Small intestine (tissue), 7 donors: ENCODE measurements around the gene PHF23. TPM values are rescaled to one million over a fixed set of nuclear protein-coding genes. Genes with fewer than 3 reads are reported as not detected.

Source experiments
- DNase-seq, 2 donors: peaks; one replicate each; pipeline versions ENCODE4 v3.0.0 to v3.0.0-alpha.2; 2013
- FAIRE-seq: peaks from 2 replicates; lab custom pipeline; 2012; peaks lifted over from hg19 to GRCh38; lab: Jason Lieb, UNC
- H3K27ac ChIP-seq, 3 donors: one replicate each; pipeline ENCODE4 v1.5.1; 2013; ENCODE audit warnings: low read length in 2 of 3, mild to moderate bottlenecking in 2 of 3, control low read depth in 1 of 3, inconsistent platforms in 1 of 3, low read depth in 1 of 3, moderate library complexity in 1 of 3
- H3K27me3 ChIP-seq, 3 donors: one replicate each; pipeline ENCODE4 v1.6.1; 2013; ENCODE audit warnings: low read length in 3 of 3, inconsistent platforms in 1 of 3; ENCODE audit not compliant: control insufficient read depth in 3 of 3, insufficient read depth in 3 of 3
- H3K36me3 ChIP-seq, 3 donors: one replicate each; pipeline ENCODE4 v1.6.1; 2013; ENCODE audit warnings: low read length in 3 of 3, inconsistent platforms in 1 of 3, low read depth in 1 of 3, mild to moderate bottlenecking in 1 of 3, moderate library complexity in 1 of 3; ENCODE audit not compliant: control insufficient read depth in 3 of 3, insufficient read depth in 2 of 3
- H3K4me1 ChIP-seq, 3 donors: one replicate each; pipeline ENCODE4 v1.6.1; 2013; ENCODE audit warnings: low read length in 2 of 3, inconsistent platforms in 1 of 3, low read depth in 1 of 3, mild to moderate bottlenecking in 1 of 3, moderate library complexity in 1 of 3; ENCODE audit not compliant: control insufficient read depth in 3 of 3, insufficient read depth in 2 of 3
- H3K4me3 ChIP-seq, 3 donors: one replicate each; pipeline ENCODE4 v1.5.1; 2013; ENCODE audit warnings: low read length in 3 of 3, control low read depth in 1 of 3, inconsistent platforms in 1 of 3, low read depth in 1 of 3, mild to moderate bottlenecking in 1 of 3, moderate library complexity in 1 of 3
- H3K9me3 ChIP-seq, 2 donors: one replicate each; pipeline ENCODE4 v1.6.1; 2013; ENCODE audit warnings: low read depth in 1 of 2, low read length in 1 of 2; ENCODE audit not compliant: control insufficient read depth in 2 of 2, insufficient read depth in 1 of 2
- WGBS, 3 donors: extraction: QIAGEN DNeasy Blood & Tissue Kit; methylation state at CpG; one replicate each; pipeline ENCODE4 v1.1.7; 2013; 5-methylcytosine and 5-hydroxymethylcytosine counted together
- polyA plus RNA-seq, 4 donors: library from polyadenylated mRNA; stranded (reverse) in 3 of 4; unstranded in 1 of 4; fragments of 200-250 nt in 3 of 4; fragments of 120-200 nt in 1 of 4; gene quantifications; one replicate each; pipeline versions ENCODE4 v1.2.1 to v1.2.3, GENCODE V29; 2013
- donor health status: healthy with polysubstance abuse.
- donor health status: control.
- donor health status: control.
- donor health status: Bipolar disorder and iron deficiency.
- donor health status: healthy.

PHF23 gene
- polyA plus RNA-seq, 4 donors, result 26.4 to 44.3 (median 36.0) TPM

GRCh38 chr17:7253082-7253481 lies 13.8 kb upstream of the PHF23 start:
- FAIRE-seq (no peak), DNase-seq (no peak)
- H3K27me3 ChIP-seq, result no peaks in the 10 kb centered on the region
- 18 to 58% (median 40%) methylated on average over 5 of the region's 5 CpGs for WGBS, 3 donors
- H3K4me1 ChIP-seq, result peaks cover 10 to 48% (median 11%) of the 10 kb centered on the region in 3 donors
- peaks cover 0 to 49% (median 3%) of the 10 kb centered on the region in 3 donors for H3K36me3 ChIP-seq
- H3K4me3 ChIP-seq, result peak overlapping the region in 2 of 3 donors; percentile 46 to 79
- no peaks in the 10 kb centered on the region for H3K9me3 ChIP-seq
- H3K27ac ChIP-seq, result peak overlapping the region; percentile 43 to 100 (median 94)

- peak within 1 kb of the TSS; percentile 79 to 95 (median 90) for H3K4me3 ChIP-seq
- no peaks in the 10 kb centered on the region for H3K27me3 ChIP-seq
- H3K36me3 ChIP-seq, result peaks cover 0 to 42% (median 3%) of the 10 kb centered on the region in 3 donors
- WGBS, 3 donors, result 0 to 1% (median 0%) methylated on average over 54 to 55 of the region's 55 CpGs
- peak; percentile 93 to 97 for DNase-seq
- no peak for FAIRE-seq
- peaks cover 10 to 42% (median 11%) of the 10 kb centered on the region in 3 donors for H3K4me1 ChIP-seq
- H3K27ac ChIP-seq, result peak within 1 kb of the TSS; percentile 94 to 100 (median 100)
- H3K9me3 ChIP-seq, result no peaks in the 10 kb centered on the region
Observed at GRCh38 chr17:7252176-7253043, 13.2 kb upstream of the PHF23 start, which contains the start of gene ELP5. Gene ELP5 (plus strand): TSS chr17:7252215. CDS start chr17:7252551, 336 bp downstream.

GRCh38 chr17:7251661-7252175 lies 12.5 kb upstream of the PHF23 start, which contains the start of gene CTDNEP1:
Gene CTDNEP1 (minus strand): TSS chr17:7251734. CDS start chr17:7251296, 438 bp downstream.
- Histone ChIP-seq H3K27me3 (no peaks in the 10 kb centered on the region), H3K27ac (peak within 1 kb of the TSS; percentile 94 to 100 (median 100)), H3K4me3 (peak within 1 kb of the TSS; percentile 79 to 95 (median 90)), H3K9me3 (no peaks in the 10 kb centered on the region), H3K36me3 (peaks cover 0 to 41% (median 2%) of the 10 kb centered on the region in 3 donors), H3K4me1 (peaks cover 10 to 35% (median 11%) of the 10 kb centered on the region in 3 donors)
- FAIRE-seq (no peak), DNase-seq (peak; percentile 100)
- 0 to 1% (median 1%) methylated on average over 18 to 41 of the region's 41 CpGs for WGBS, 3 donors

- H3K36me3 ChIP-seq, result peaks cover 0 to 41% (median 1%) of the 10 kb centered on the region in 3 donors
- H3K27ac ChIP-seq, result peak overlapping the region; percentile 86 to 100 (median 100)
- no peak for FAIRE-seq
Observed at GRCh38 chr17:7250695-7251627, 11.7 kb upstream of the PHF23 start.

GRCh38 chr17:7249830-7250229 lies 10.6 kb upstream of the PHF23 start:
- WGBS, 3 donors, result 83 to 90% (median 87%) methylated on average over 7 of the region's 7 CpGs
- Histone ChIP-seq H3K27ac (peak overlapping the region in 2 of 3 donors; percentile 30 to 100), H3K4me1 (peaks cover 10 to 29% (median 11%) of the 10 kb centered on the region in 3 donors), H3K36me3 (peaks cover 0 to 41% (median 5%) of the 10 kb centered on the region in 3 donors), H3K27me3 (no peaks in the 10 kb centered on the region), H3K9me3 (no peaks in the 10 kb centered on the region), H3K4me3 (peak overlapping the region in 2 of 3 donors; percentile 79 to 90)
- FAIRE-seq (no peak), DNase-seq (no peak)

More at GRCh38 chr17:7250695-7251627, 11.7 kb upstream of the PHF23 start:
- Histone ChIP-seq H3K4me3 (peak overlapping the region; percentile 79 to 95 (median 90)), H3K9me3 (no peaks in the 10 kb centered on the region), H3K27me3 (no peaks in the 10 kb centered on the region), H3K4me1 (peaks cover 10 to 30% (median 11%) of the 10 kb centered on the region in 3 donors)
- WGBS, 3 donors, result 0 to 1% (median 0%) methylated on average over 40 to 55 of the region's 55 CpGs
- peak in 1 of 2 donors; percentile 61 for DNase-seq

GRCh38 chr17:7249214-7249613 lies 10.0 kb upstream of the PHF23 start:
- Histone ChIP-seq H3K27ac (no peak overlapping the region), H3K4me1 (peaks cover 10 to 25% (median 11%) of the 10 kb centered on the region in 3 donors), H3K36me3 (peaks cover 0 to 42% (median 8%) of the 10 kb centered on the region in 3 donors), H3K27me3 (no peaks in the 10 kb centered on the region), H3K9me3 (no peaks in the 10 kb centered on the region), H3K4me3 (no peak overlapping the region)
- no peak for DNase-seq
- no peak for FAIRE-seq
- 78 to 90% (median 84%) methylated on average over 6 of the region's 6 CpGs for WGBS, 3 donors

GRCh38 chr17:7248796-7249195 lies 9.5 kb upstream of the PHF23 start:
- peaks cover 10 to 24% (median 11%) of the 10 kb centered on the region in 3 donors for H3K4me1 ChIP-seq
- no peak for DNase-seq
- 66 to 74% (median 69%) methylated on average over 4 of the region's 4 CpGs for WGBS, 3 donors
- no peak overlapping the region for H3K4me3 ChIP-seq
- no peak for FAIRE-seq
- no peak overlapping the region for H3K27ac ChIP-seq
- H3K27me3 ChIP-seq, result no peaks in the 10 kb centered on the region
- peaks cover 0 to 44% (median 8%) of the 10 kb centered on the region in 3 donors for H3K36me3 ChIP-seq
- H3K9me3 ChIP-seq, result no peaks in the 10 kb centered on the region
